HepG2 (cell line): ENCODE data around the gene MYOM1. TPM values are rescaled to one million over a fixed set of nuclear protein-coding genes. Genes with fewer than 3 reads are reported as not detected.
A peak's percentile ranks its signal among the peaks of the same experiment; 100 is the strongest.

ENCODE experiments used
- FOSL2 ChIP-seq: sonication (generic); formaldehyde crosslinking; IDR thresholded peaks from 2 replicates; pipeline ENCODE4 v1.4.0; 2020; ENCODE audit warnings: missing genetic modification reagents
- NFIB ChIP-seq: sonication (generic); formaldehyde crosslinking; IDR thresholded peaks from 2 replicates; pipeline ENCODE4 v1.9.0; 2021; ENCODE audit warnings: missing genetic modification reagents, mild to moderate bottlenecking, borderline replicate concordance
- REL ChIP-seq: sonication (generic); formaldehyde crosslinking; conservative IDR thresholded peaks from 2 replicates; pipeline ENCODE4 v1.8.0; 2022; ENCODE audit warnings: mild to moderate bottlenecking, missing genetic modification reagents, moderate library complexity
- SNRNP70 ChIP-seq: fragments of 200-400 bp; formaldehyde crosslinking; IDR thresholded peaks from 2 replicates; pipeline ENCODE4 v1.6.1; 2017; ENCODE audit warnings: mild to moderate bottlenecking, low read depth, low read length, moderate library complexity
- SYNCRIP ChIP-seq: fragments of 200-400 bp; formaldehyde crosslinking; IDR thresholded peaks from 2 replicates; pipeline ENCODE4 v1.6.1; 2018; ENCODE audit warnings: mild to moderate bottlenecking, low read depth, low read length; ENCODE audit not compliant: insufficient read depth
- ZNF256 ChIP-seq: sonication (generic); formaldehyde crosslinking; conservative IDR thresholded peaks from 2 replicates; pipeline ENCODE4 v1.4.0; 2020; ENCODE audit warnings: missing genetic modification reagents
- ZNF605 ChIP-seq: sonication (generic); formaldehyde crosslinking; IDR thresholded peaks from 2 replicates; pipeline ENCODE4 v1.8.0; 2022; ENCODE audit warnings: mild to moderate bottlenecking, missing genetic modification reagents
- ZNF678 ChIP-seq: sonication (generic); formaldehyde crosslinking; IDR thresholded peaks from 2 replicates; pipeline ENCODE4 v1.4.0; 2020; ENCODE audit warnings: mild to moderate bottlenecking, missing genetic modification reagents
- polyA plus RNA-seq, 8 experiments: library from polyadenylated mRNA; depleted of rRNA in 3 of 8; stranded (reverse) in 7 of 8; unstranded in 1 of 8; fragments of >200 nt; fragmentation: Illumina TruSeq in 4 of 8; extraction: Trizol in 4 of 8; gene quantifications; 2 replicates each; pipeline versions ENCODE4 v1.2.1 to v1.2.3, GENCODE V29; 2011 to 2016; ENCODE audit warnings: low read depth in 4 of 8, missing spikeins in 1 of 8, mixed read lengths in 1 of 8; ENCODE audit not compliant: insufficient read depth in 1 of 8
- total RNA-seq, 5 experiments: library from RNA; depleted of rRNA; stranded (reverse); fragments of >200 nt; fragmentation: Illumina TruSeq; extraction: Trizol; gene quantifications; 2 replicates each; pipeline ENCODE4 v1.2.3, GENCODE V29; 2016; ENCODE audit warnings: low read depth in 1 of 5
- TF ChIP-seq, protein P1 (sequence below), 2 experiments: fragments of 450-650 bp in 1 of 2; sonication (generic) in 1 of 2; formaldehyde crosslinking in 1 of 2; IDR thresholded peaks; 2 replicates each; pipeline versions ENCODE4 v1.6.1 to v1.8.0; 2016 to 2022; ENCODE audit warnings: antibody characterized with exemption in 1 of 2, mild to moderate bottlenecking in 1 of 2, missing genetic modification reagents in 1 of 2
- TF ChIP-seq, protein P2 (sequence below): sonication (generic); formaldehyde crosslinking; IDR thresholded peaks from 2 replicates; pipeline ENCODE4 v1.8.1; 2023; ENCODE audit warnings: missing genetic modification reagents, mild to moderate bottlenecking, borderline replicate concordance
- TF ChIP-seq, protein P3 (sequence below): fragments of 450-650 bp; IDR thresholded peaks from 2 replicates; pipeline ENCODE4 v1.6.1; 2016
- TF ChIP-seq, protein P4 (sequence below): sonication (generic); formaldehyde crosslinking; IDR thresholded peaks from 2 replicates; pipeline ENCODE4 v1.8.0; 2023; ENCODE audit warnings: mild to moderate bottlenecking, missing genetic modification reagents
- TF ChIP-seq, protein P5 (sequence below): sonication (generic); formaldehyde crosslinking; IDR thresholded peaks from 2 replicates; pipeline ENCODE4 v1.8.0; 2022; ENCODE audit warnings: mild to moderate bottlenecking, missing genetic modification reagents, borderline replicate concordance

Gene MYOM1
- total and polyA plus RNA-seq, 2 of the 13 experiments (the other 11 are each of a cell fraction or from before 2014, with no cell fraction given), result 0.46 to 0.98 TPM

DNA sequence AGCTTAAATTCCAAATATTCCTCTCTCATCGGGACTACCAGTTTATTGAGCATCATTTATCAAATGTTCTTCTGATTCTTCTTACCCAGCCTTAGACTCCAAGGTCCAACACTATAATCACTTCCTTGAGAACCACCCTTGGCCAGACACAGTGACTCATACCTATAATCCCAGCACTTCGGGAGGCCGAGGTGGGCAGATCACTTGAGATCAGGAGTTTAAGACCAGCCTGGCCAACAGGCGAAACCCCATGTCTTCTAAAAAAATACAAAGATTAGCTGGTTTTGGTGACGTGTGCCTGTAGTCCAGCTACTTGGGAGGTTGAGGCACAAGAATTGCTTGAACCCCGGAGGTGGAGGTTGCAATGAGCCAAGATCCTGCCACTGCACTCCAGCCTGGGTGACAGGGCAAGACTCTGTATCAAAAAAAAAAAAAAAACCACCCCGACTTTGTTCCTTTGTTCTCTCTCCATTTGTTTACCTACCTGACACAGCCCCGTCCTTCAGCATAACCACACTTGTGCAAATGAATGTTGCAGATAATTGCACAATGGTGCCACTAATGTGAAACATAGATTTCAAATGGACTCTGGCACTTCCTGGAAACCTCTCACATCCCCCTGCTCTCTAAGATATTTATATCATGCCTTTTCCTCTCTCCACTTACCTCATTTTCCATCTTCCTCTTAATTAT lies 167.9 kb downstream of the MYOM1 start (continued):
- TF ChIP-seq, protein P1, sequence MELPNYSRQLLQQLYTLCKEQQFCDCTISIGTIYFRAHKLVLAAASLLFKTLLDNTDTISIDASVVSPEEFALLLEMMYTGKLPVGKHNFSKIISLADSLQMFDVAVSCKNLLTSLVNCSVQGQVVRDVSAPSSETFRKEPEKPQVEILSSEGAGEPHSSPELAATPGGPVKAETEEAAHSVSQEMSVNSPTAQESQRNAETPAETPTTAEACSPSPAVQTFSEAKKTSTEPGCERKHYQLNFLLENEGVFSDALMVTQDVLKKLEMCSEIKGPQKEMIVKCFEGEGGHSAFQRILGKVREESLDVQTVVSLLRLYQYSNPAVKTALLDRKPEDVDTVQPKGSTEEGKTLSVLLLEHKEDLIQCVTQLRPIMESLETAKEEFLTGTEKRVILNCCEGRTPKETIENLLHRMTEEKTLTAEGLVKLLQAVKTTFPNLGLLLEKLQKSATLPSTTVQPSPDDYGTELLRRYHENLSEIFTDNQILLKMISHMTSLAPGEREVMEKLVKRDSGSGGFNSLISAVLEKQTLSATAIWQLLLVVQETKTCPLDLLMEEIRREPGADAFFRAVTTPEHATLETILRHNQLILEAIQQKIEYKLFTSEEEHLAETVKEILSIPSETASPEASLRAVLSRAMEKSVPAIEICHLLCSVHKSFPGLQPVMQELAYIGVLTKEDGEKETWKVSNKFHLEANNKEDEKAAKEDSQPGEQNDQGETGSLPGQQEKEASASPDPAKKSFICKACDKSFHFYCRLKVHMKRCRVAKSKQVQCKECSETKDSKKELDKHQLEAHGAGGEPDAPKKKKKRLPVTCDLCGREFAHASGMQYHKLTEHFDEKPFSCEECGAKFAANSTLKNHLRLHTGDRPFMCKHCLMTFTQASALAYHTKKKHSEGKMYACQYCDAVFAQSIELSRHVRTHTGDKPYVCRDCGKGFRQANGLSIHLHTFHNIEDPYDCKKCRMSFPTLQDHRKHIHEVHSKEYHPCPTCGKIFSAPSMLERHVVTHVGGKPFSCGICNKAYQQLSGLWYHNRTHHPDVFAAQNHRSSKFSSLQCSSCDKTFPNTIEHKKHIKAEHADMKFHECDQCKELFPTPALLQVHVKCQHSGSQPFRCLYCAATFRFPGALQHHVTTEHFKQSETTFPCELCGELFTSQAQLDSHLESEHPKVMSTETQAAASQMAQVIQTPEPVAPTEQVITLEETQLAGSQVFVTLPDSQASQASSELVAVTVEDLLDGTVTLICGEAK (IDR thresholded peaks at IDR 0.05), result no peak
- TF ChIP-seq, protein P1 (CRISPR knock-in tag; IDR thresholded peaks at IDR 0.05), result no peak; the same call in 1 of the 2 replicates
- TF ChIP-seq ZNF678 (CRISPR knock-in tag) (no peak), REL (CRISPR knock-in tag) (no peak), SNRNP70 (no peak), NFIB (CRISPR knock-in tag) (no peak), ZNF605 (CRISPR knock-in tag) (no peak), ZNF256 (CRISPR knock-in tag) (no peak), FOSL2 (CRISPR knock-in tag) (peak; percentile 86), SYNCRIP (no peak)
- TF ChIP-seq, protein P2, sequence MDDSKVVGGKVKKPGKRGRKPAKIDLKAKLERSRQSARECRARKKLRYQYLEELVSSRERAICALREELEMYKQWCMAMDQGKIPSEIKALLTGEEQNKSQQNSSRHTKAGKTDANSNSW, result no peak
- TF ChIP-seq, protein P3, sequence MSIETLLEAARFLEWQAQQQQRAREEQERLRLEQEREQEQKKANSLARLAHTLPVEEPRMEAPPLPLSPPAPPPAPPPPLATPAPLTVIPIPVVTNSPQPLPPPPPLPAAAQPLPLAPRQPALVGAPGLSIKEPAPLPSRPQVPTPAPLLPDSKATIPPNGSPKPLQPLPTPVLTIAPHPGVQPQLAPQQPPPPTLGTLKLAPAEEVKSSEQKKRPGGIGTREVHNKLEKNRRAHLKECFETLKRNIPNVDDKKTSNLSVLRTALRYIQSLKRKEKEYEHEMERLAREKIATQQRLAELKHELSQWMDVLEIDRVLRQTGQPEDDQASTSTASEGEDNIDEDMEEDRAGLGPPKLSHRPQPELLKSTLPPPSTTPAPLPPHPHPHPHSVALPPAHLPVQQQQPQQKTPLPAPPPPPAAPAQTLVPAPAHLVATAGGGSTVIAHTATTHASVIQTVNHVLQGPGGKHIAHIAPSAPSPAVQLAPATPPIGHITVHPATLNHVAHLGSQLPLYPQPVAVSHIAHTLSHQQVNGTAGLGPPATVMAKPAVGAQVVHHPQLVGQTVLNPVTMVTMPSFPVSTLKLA, result no peak
- TF ChIP-seq, protein P4, sequence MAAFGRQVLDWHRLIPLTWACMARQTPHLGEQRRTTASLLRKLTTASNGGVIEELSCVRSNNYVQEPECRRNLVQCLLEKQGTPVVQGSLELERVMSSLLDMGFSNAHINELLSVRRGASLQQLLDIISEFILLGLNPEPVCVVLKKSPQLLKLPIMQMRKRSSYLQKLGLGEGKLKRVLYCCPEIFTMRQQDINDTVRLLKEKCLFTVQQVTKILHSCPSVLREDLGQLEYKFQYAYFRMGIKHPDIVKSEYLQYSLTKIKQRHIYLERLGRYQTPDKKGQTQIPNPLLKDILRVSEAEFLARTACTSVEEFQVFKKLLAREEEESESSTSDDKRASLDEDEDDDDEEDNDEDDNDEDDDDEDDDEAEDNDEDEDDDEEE (CRISPR knock-in tag), result no peak
- TF ChIP-seq, protein P5, sequence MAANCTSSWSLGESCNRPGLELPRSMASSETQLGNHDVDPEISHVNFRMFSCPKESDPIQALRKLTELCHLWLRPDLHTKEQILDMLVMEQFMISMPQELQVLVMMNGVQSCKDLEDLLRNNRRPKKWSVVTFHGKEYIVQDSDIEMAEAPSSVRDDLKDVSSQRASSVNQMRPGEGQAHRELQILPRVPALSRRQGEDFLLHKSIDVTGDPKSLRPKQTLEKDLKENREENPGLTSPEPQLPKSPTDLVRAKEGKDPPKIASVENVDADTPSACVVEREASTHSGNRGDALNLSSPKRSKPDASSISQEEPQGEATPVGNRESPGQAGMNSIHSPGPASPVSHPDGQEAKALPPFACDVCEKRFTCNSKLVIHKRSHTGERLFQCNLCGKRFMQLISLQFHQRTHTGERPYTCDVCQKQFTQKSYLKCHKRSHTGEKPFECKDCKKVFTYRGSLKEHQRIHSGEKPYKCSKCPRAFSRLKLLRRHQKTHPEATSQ (CRISPR knock-in tag), result peak; percentile 83; the same call in 1 of the 2 replicates
